ENCODE data around the gene ZBBX. TPM values are rescaled to one million over a fixed set of nuclear protein-coding genes. Genes with fewer than 3 reads are reported as not detected.

Gene ZBBX
- total and polyA plus RNA-seq, 2 of the 8 experiments (the other 6 are each of a cell fraction or from before 2014, with no cell fraction given) = 0.17 to 0.84 TPM

GRCh38 chr3:167380004-167380689, at the start of gene ZBBX (continued):
- TF ChIP-seq RAD21 (IDR thresholded peaks at IDR 0.05 in 1 of 2, conservative IDR thresholded peaks at IDR 0.05 in 1 of 2; ENCODE audit: low read depth in 2 of 2, low read length in 2 of 2) (peak; percentile 70 to 77), GTF2F1 (IDR thresholded peaks at IDR 0.05; ENCODE audit: borderline replicate concordance, low read depth, low read length) (no peak), PHF8 (conservative IDR thresholded peaks at IDR 0.05; ENCODE audit: low read depth, low read length) (no peak), ATF2 (IDR thresholded peaks at IDR 0.05; ENCODE audit: low read length) (no peak), HDAC6 (IDR thresholded peaks at IDR 0.05; ENCODE audit: low read depth, low read length) (no peak)
